GM12878 (cell line): Measurements from ENCODE around the gene PPP2R2D. TPM values are rescaled to one million over a fixed set of nuclear protein-coding genes. Genes with fewer than 3 reads are reported as not detected.
A peak's percentile ranks its signal among the peaks of the same experiment; 100 is the strongest.

ENCODE experiments used
- ATAC-seq: fragments of 200-7000 bp; cut with Tn5 transposase; 3 replicates; pipeline ENCODE4 v1.9.1; 2020; ENCODE audit warnings: mild to moderate bottlenecking, moderate library complexity
- BruUV-seq: library from RNA; stranded (reverse); fragments of 400-500 nt; replicated peaks from 2 replicates; lab custom pipeline; 2021; lab: Mats Ljungman, UMichigan
- CTCF ChIA-PET: fragments of 300-600 bp; sonication (Branson Sonifier 250); formaldehyde crosslinking; extraction: SDS; loops from one replicate; lab custom pipeline; 2021; ENCODE audit warnings: inconsistent platforms; lab: Yijun Ruan, JAX
- POLR2A ChIA-PET: fragments of 350-600 bp; formaldehyde crosslinking; extraction: SDS; loops from one replicate; lab custom pipeline; 2021; ENCODE audit warnings: inconsistent platforms; lab: Charles Lee
- RAD21 ChIA-PET: fragments of 300-600 bp; sonication (Branson Sonifier 250); formaldehyde crosslinking; loops from one replicate; lab custom pipeline; 2023; ENCODE audit warnings: antibody characterized with exemption; ENCODE audit not compliant: unreplicated experiment; lab: Charles Lee
- SMC1A ChIA-PET: fragments of 300-600 bp; sonication (Branson Sonifier 250); formaldehyde crosslinking; loops from one replicate; lab custom pipeline; 2023; ENCODE audit not compliant: unreplicated experiment, uncharacterized antibody; lab: Charles Lee
- DNase-seq: peaks from one replicate; pipeline ENCODE4 v3.0.0-alpha.2; 2011; ENCODE audit warnings: low read depth, low spot score
- FAIRE-seq: peaks from 3 replicates; lab custom pipeline; 2011; peaks lifted over from hg19 to GRCh38; lab: Jason Lieb, UNC
- H2AFZ ChIP-seq: 2 replicates; pipeline ENCODE4 v1.6.0; 2011; ENCODE audit warnings: low read depth, low read length, control low read depth; ENCODE audit not compliant: control insufficient read depth
- H3K27ac ChIP-seq: 2 replicates; pipeline ENCODE4 v1.5.1; 2011; ENCODE audit warnings: control low read depth; ENCODE audit not compliant: control insufficient read depth, insufficient read depth
- H3K27me3 ChIP-seq, 2 experiments: replicated peaks in 1 of 2; 2 replicates each; pipeline versions ENCODE4 v1.6.0 to v1.6.1; 2011; ENCODE audit warnings: low read length in 1 of 2; ENCODE audit not compliant: control insufficient read depth in 2 of 2, insufficient read depth in 2 of 2
- H3K36me3 ChIP-seq, 2 experiments: 2 replicates each; pipeline ENCODE4 v1.5.1; 2011; ENCODE audit warnings: low read length in 1 of 2; ENCODE audit not compliant: control insufficient read depth in 2 of 2, insufficient read depth in 2 of 2
- H3K4me1 ChIP-seq: 2 replicates; pipeline ENCODE4 v1.6.1; 2011; ENCODE audit warnings: mild to moderate bottlenecking, low read length, moderate library complexity, mixed read lengths; ENCODE audit not compliant: control insufficient read depth, insufficient read depth
- H3K4me2 ChIP-seq: 2 replicates; pipeline ENCODE4 v1.6.0; 2011; ENCODE audit warnings: control low read depth; ENCODE audit not compliant: control insufficient read depth, insufficient read depth
- H3K4me3 ChIP-seq: fragments of 200-600 bp; sonication (generic); 2 replicates; pipeline ENCODE4 v1.5.1; 2016
- H3K79me2 ChIP-seq: 2 replicates; pipeline ENCODE4 v1.6.0; 2011; ENCODE audit warnings: low read length; ENCODE audit not compliant: control insufficient read depth, insufficient read depth
- H3K9ac ChIP-seq: 2 replicates; pipeline ENCODE4 v1.8.0; 2011; ENCODE audit warnings: low read length, control low read depth, mixed read lengths; ENCODE audit not compliant: control insufficient read depth, insufficient read depth
- H3K9me3 ChIP-seq: replicated peaks from 3 replicates; pipeline ENCODE4 v1.5.1; 2011; ENCODE audit warnings: mild to moderate bottlenecking, low read length; ENCODE audit not compliant: control insufficient read depth, insufficient read depth
- H4K20me1 ChIP-seq: 2 replicates; pipeline ENCODE4 v1.6.0; 2011; ENCODE audit not compliant: control insufficient read depth, insufficient read depth
- BACH1 ChIP-seq: fragments of 450-650 bp; IDR thresholded peaks from 2 replicates; pipeline ENCODE4 v1.6.1; 2017; ENCODE audit warnings: mild to moderate bottlenecking, borderline replicate concordance
- DPF2 ChIP-seq: fragments of 450-650 bp; IDR thresholded peaks from 2 replicates; pipeline ENCODE4 v1.6.1; 2017; ENCODE audit warnings: mild to moderate bottlenecking
- GATAD2B ChIP-seq: fragments of 450-650 bp; conservative IDR thresholded peaks from 2 replicates; pipeline ENCODE4 v1.6.1; 2017; ENCODE audit warnings: low read depth, mild to moderate bottlenecking, moderate library complexity
- IKZF1 ChIP-seq: fragments of 450-650 bp; conservative IDR thresholded peaks from 2 replicates; pipeline ENCODE4 v1.6.1; 2017; ENCODE audit warnings: antibody characterized with exemption, mild to moderate bottlenecking
- IKZF2 ChIP-seq, 2 experiments: fragments of 450-650 bp; IDR thresholded peaks; 2 replicates each; pipeline ENCODE4 v1.6.1; 2017; ENCODE audit warnings: mild to moderate bottlenecking in 2 of 2, moderate library complexity in 2 of 2
- IRF3 ChIP-seq: fragments of 450-650 bp; IDR thresholded peaks from 2 replicates; pipeline ENCODE4 v1.6.1; 2014; ENCODE audit warnings: mild to moderate bottlenecking
- LARP7 ChIP-seq: fragments of 450-650 bp; IDR thresholded peaks from 2 replicates; pipeline ENCODE4 v1.6.1; 2017; ENCODE audit warnings: mild to moderate bottlenecking
- MEF2B ChIP-seq: fragments of 450-650 bp; IDR thresholded peaks from 2 replicates; pipeline ENCODE4 v1.6.1; 2018; ENCODE audit warnings: mild to moderate bottlenecking, moderate library complexity; ENCODE audit not compliant: partially characterized antibody, poor library complexity, severe bottlenecking
- NFYB ChIP-seq: IDR thresholded peaks from 2 replicates; pipeline ENCODE4 v1.6.1; 2011; ENCODE audit warnings: low read depth, mild to moderate bottlenecking, low read length, improper control_type of control experiment, moderate library complexity; ENCODE audit not compliant: insufficient read depth
- PBX3 ChIP-seq: IDR thresholded peaks from 2 replicates; pipeline ENCODE4 v1.6.1; 2011; ENCODE audit warnings: mild to moderate bottlenecking, low read depth, low read length, moderate library complexity; ENCODE audit not compliant: insufficient replicate concordance
- POU2F2 ChIP-seq: IDR thresholded peaks from 3 replicates; pipeline ENCODE4 v1.6.1; 2011; ENCODE audit warnings: low read depth, mild to moderate bottlenecking, low read length, borderline replicate concordance
- ZNF207 ChIP-seq: fragments of 450-650 bp; IDR thresholded peaks from 2 replicates; pipeline ENCODE4 v1.6.1; 2014; ENCODE audit warnings: antibody characterized with exemption, mild to moderate bottlenecking, borderline replicate concordance
- ZZZ3 ChIP-seq: IDR thresholded peaks from 2 replicates; pipeline ENCODE4 v1.6.1; 2011; ENCODE audit warnings: low read depth; ENCODE audit not compliant: control insufficient read depth, insufficient read length
- WGBS: methylation state at CpG from one replicate; pipeline ENCODE4 v1.1.6; 2016; ENCODE audit warnings: low lambda C conversion rate; ENCODE audit not compliant: insufficient replicate concordance, insufficient coverage; ENCODE audit errors: missing lambda C conversion rate; 5-methylcytosine and 5-hydroxymethylcytosine counted together
- in situ Hi-C: fragments of 300-500 bp; cut with MboI; formaldehyde crosslinking; loops from 9 replicates; pipeline ENCODE4 v1.14.3; 2018; ENCODE audit warnings: mixed read lengths
- intact Hi-C: fragments of 100-400 bp; cut with micrococcal nuclease; formaldehyde crosslinking; loops from one replicate; pipeline ENCODE4 v1.14.2; 2022; ENCODE audit not compliant: unreplicated experiment
- polyA plus RNA-seq, 11 experiments: library from polyadenylated mRNA; depleted of rRNA in 4 of 11; unstranded in 6 of 11; stranded (reverse) in 5 of 11; fragments of >200 nt; fragmentation: Nextera tagmentation in 4 of 11; fragmentation: Illumina TruSeq in 1 of 11; extraction: Ambion mirVana in 4 of 11; extraction: Trizol in 1 of 11; gene quantifications; 1 replicate in 1 of 11; 2 replicates in 10 of 11; pipeline versions ENCODE4 v1.2.1 to v1.2.3, GENCODE V29; 2011 to 2016; ENCODE audit warnings: inconsistent platforms in 2 of 11, missing spikeins in 2 of 11, low read depth in 1 of 11
- total RNA-seq, 4 experiments: library from RNA; depleted of rRNA in 3 of 4; stranded (reverse); fragments of >200 nt in 3 of 4; fragmentation: Illumina TruSeq in 1 of 4; extraction: Trizol in 1 of 4; gene quantifications; 2 replicates each; pipeline versions ENCODE4 v1.2.1 to v1.2.3, GENCODE V29; 2013 to 2021
- TF ChIP-seq, protein P1 (sequence below): fragments of 450-650 bp; IDR thresholded peaks from 2 replicates; pipeline ENCODE4 v1.6.1; 2017; ENCODE audit warnings: mild to moderate bottlenecking, moderate library complexity

Gene PPP2R2D
- total and polyA plus RNA-seq, 10 of the 15 experiments (the other 5 are each of a cell fraction or from before 2014, with no cell fraction given): 2.8 to 41.9 (median 21.8) TPM

GRCh38 chr10:131982185-131982756 lies 81.5 kb downstream of the PPP2R2D start:
- in situ Hi-C loops: loop anchor here (5.0 kb wide), 1 partner anchor 85 kb away; no protein-coding TSS in a partner anchor
- peaks cover 48% of the 10 kb centered on the region for H3K79me2 ChIP-seq
- H3K27ac ChIP-seq: no peak overlapping the region
- no TSS peak for BruUV-seq
- no peak for TF ChIP-seq MEF2B
- TF ChIP-seq POU2F2: no peak
- TF ChIP-seq BACH1: 0 out of 2 replicates have a peak, but pooled peaks have one; percentile 9
- TF ChIP-seq, protein P1, sequence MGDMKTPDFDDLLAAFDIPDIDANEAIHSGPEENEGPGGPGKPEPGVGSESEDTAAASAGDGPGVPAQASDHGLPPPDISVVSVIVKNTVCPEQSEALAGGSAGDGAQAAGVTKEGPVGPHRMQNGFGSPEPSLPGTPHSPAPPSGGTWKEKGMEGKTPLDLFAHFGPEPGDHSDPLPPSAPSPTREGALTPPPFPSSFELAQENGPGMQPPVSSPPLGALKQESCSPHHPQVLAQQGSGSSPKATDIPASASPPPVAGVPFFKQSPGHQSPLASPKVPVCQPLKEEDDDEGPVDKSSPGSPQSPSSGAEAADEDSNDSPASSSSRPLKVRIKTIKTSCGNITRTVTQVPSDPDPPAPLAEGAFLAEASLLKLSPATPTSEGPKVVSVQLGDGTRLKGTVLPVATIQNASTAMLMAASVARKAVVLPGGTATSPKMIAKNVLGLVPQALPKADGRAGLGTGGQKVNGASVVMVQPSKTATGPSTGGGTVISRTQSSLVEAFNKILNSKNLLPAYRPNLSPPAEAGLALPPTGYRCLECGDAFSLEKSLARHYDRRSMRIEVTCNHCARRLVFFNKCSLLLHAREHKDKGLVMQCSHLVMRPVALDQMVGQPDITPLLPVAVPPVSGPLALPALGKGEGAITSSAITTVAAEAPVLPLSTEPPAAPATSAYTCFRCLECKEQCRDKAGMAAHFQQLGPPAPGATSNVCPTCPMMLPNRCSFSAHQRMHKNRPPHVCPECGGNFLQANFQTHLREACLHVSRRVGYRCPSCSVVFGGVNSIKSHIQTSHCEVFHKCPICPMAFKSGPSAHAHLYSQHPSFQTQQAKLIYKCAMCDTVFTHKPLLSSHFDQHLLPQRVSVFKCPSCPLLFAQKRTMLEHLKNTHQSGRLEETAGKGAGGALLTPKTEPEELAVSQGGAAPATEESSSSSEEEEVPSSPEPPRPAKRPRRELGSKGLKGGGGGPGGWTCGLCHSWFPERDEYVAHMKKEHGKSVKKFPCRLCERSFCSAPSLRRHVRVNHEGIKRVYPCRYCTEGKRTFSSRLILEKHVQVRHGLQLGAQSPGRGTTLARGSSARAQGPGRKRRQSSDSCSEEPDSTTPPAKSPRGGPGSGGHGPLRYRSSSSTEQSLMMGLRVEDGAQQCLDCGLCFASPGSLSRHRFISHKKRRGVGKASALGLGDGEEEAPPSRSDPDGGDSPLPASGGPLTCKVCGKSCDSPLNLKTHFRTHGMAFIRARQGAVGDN: 0 out of 2 replicates have a peak, but pooled peaks have one; percentile 32
- TF ChIP-seq PBX3: no peak
- no peak for TF ChIP-seq NFYB
- peak; percentile 23; the same call in 1 of the 2 replicates for TF ChIP-seq LARP7
- no peak for TF ChIP-seq ZZZ3
- no peak for TF ChIP-seq IKZF2 (IDR thresholded peaks at IDR 0.05)
- TF ChIP-seq IRF3: no peak
- peak; percentile 66 for TF ChIP-seq GATAD2B
- TF ChIP-seq DPF2: peak; percentile 74
- TF ChIP-seq ZNF207: no peak
- TF ChIP-seq IKZF1: peak; percentile 82
- H3K4me1 ChIP-seq: no peaks in the 10 kb centered on the region; the same call in 1 of the 2 replicates
- ATAC-seq (0 out of 3 replicates have a peak, but pooled peaks have one; percentile 6), FAIRE-seq (no peak), DNase-seq (no peak)
- no peaks in the 10 kb centered on the region; the same call in 2 of the 3 replicates for H3K9me3 ChIP-seq
- ChIA-PET RAD21 (no interaction called here), CTCF (no interaction called here), SMC1A (no interaction called here), POLR2A (no interaction called here)
- peak overlapping the region; percentile 47; the same call in 1 of the 2 replicates for H3K9ac ChIP-seq
- H3K4me2 ChIP-seq: peak overlapping the region; percentile 77
- under 1% methylated on average over 31 of the region's 83 CpGs for WGBS
- peak overlapping the region; percentile 85 for H2AFZ ChIP-seq
- no peaks in the 10 kb centered on the region for H3K27me3 ChIP-seq
- intact Hi-C loops: no loop called here
- peak overlapping the region; percentile 68; the same call in 1 of the 2 replicates for H3K4me3 ChIP-seq
- H3K36me3 ChIP-seq: peaks cover 0 to 9% of the 10 kb centered on the region in 2 experiments; a peak in 2 of 4 replicates
- H4K20me1 ChIP-seq: peaks cover 9% of the 10 kb centered on the region
